Activated T-helper 1 cell treated with anti-CD3 and anti-CD28 coated beads, Interleukin-12 subunit alpha, Interleukin-12 subunit beta, Interleukin-2, Interleukin-4 antibody, amounts not matched to agents 30 ng/mL and 10 ng/mL and 1 ng/mL, durations not matched to agents 14 hours and 24 hours and 36 hours (primary cell): ENCODE data around the gene RPL3. TPM values are rescaled to one million over a fixed set of nuclear protein-coding genes. Genes with fewer than 3 reads are reported as not detected.

Experiments used
- DNase-seq: peaks from one replicate; pipeline ENCODE4 v3.0.0; 2021; ENCODE audit warnings: low spot score
- H3K27ac Mint-ChIP-seq: one replicate; pipeline ENCODE4 v1.8.0; 2021; ENCODE audit warnings: mild to moderate bottlenecking, mixed read lengths
- H3K27me3 Mint-ChIP-seq: one replicate; pipeline ENCODE4 v1.8.0; 2022; ENCODE audit warnings: mild to moderate bottlenecking, moderate library complexity, mixed read lengths; ENCODE audit not compliant: insufficient read depth
- H3K36me3 Mint-ChIP-seq: one replicate; pipeline ENCODE4 v1.8.0; 2021; ENCODE audit warnings: low read depth, mixed read lengths
- H3K4me1 Mint-ChIP-seq: one replicate; pipeline ENCODE4 v1.8.0; 2021; ENCODE audit warnings: low read depth, mixed read lengths
- H3K4me3 Mint-ChIP-seq: one replicate; pipeline ENCODE4 v1.8.0; 2021; ENCODE audit warnings: mild to moderate bottlenecking, moderate library complexity, mixed read lengths
- H3K9me3 Mint-ChIP-seq: one replicate; pipeline ENCODE4 v1.8.0; 2021; ENCODE audit warnings: mixed read lengths
- intact Hi-C: fragments of 100-400 bp; cut with micrococcal nuclease; formaldehyde crosslinking; loops from one replicate; pipeline ENCODE4 v1.15.1; 2024
- total RNA-seq: library from RNA; stranded (reverse); gene quantifications from 2 replicates; pipeline ENCODE4 v1.2.3, GENCODE V29; 2022

RPL3 gene
- total RNA-seq, 1 donor from 2014 or later: 1,941 TPM

GRCh38 chr22:39276440-39277141 is 42.8 kb downstream of the RPL3 start:
- Mint-ChIP-seq H3K4me1 (no peaks in the 10 kb centered on the region), H3K27ac (no peak overlapping the region), H3K36me3 (no peaks in the 10 kb centered on the region), H3K9me3 (peaks cover 3% of the 10 kb centered on the region), H3K4me3 (no peak overlapping the region), H3K27me3 (peaks cover 16% of the 10 kb centered on the region)
- DNase-seq: no peak
- intact Hi-C loops: no loop called here

DNA sequence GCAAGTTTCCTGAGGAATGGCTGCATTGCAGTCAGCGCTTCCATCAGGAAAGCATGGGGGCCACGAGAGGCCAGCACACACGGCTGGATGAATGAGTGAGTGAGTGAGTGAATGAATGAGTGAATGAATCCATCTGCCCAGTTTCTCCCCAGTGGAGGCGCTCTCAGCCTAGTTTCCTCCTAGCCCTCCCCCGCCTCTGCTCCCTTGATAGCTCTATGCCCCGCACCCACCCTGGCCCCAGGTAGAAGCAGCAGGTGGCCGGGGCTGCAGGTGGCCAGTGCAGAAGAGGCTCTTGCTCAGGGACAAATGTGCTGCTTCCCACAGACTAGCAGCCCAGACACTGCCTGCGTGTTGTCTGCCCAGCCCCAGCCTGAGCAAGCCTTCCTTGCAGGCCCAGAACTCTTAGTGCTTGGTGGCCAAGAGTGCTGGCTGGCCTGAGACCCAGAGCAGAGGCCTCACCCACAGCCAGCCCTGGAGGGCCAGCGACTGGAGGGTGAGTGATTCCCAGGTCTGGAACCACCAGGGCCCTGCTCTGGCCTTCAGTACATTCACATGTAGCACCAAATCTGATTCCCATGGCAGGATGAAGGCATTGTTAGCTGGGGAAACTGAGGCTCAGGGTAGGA is 43.5 kb downstream of the RPL3 start:
- Mint-ChIP-seq H3K4me3 (no peak overlapping the region), H3K36me3 (no peaks in the 10 kb centered on the region), H3K9me3 (peaks cover 3% of the 10 kb centered on the region), H3K4me1 (no peaks in the 10 kb centered on the region), H3K27me3 (peaks cover 13% of the 10 kb centered on the region), H3K27ac (no peak overlapping the region)
- DNase-seq: no peak
- intact Hi-C loops: no loop called here

DNA sequence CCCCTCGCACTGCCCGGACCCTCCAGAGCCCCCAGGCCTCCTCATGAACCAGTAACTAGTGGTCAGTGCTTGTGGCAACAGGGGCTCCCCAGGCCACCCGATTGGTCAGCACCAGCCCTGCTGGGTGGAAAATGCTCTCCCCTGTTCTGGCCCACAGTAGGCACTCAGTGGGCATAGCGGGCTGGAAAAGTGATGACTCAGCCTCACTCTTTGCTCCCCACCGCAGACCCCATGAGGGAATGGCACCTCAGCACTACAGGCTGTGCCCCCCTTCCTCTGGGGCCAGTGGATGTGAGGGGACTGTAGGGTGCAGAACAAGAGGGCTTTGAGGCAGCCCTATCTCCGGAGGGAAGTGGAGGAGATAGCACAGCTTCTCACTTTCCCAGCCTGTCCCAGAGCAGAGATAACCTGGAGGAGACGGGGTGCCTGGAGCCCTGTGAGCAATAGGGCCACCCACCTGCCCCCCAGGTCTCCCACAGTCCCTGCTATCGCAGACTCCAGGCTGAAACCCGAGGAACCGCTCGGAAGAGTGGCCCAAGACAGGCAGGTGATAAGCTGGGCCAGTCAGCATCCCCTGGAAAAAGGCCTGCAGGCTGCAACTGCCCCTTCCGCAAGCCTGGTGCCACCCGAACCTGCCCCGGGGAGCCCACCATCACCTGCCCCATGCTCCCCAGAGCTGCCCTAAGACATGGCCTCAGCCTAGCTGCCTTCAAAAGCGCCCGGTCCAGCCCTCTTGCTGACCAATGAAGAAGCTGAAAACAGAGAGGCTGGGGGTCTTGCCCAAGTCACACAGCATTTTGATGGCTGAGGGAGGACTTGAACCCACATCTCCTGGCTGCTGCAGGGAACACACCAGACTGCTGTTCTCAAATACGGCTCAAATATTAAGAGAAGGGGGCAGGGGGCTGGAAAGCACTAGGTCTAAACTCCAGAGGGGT is 45.2 kb downstream of the RPL3 start:
- Mint-ChIP-seq H3K9me3 (peaks cover 3% of the 10 kb centered on the region), H3K4me1 (no peaks in the 10 kb centered on the region), H3K27me3 (peaks cover 13% of the 10 kb centered on the region), H3K27ac (no peak overlapping the region), H3K36me3 (no peaks in the 10 kb centered on the region), H3K4me3 (no peak overlapping the region)
- DNase-seq: no peak
- intact Hi-C loops: no loop called here

DNA sequence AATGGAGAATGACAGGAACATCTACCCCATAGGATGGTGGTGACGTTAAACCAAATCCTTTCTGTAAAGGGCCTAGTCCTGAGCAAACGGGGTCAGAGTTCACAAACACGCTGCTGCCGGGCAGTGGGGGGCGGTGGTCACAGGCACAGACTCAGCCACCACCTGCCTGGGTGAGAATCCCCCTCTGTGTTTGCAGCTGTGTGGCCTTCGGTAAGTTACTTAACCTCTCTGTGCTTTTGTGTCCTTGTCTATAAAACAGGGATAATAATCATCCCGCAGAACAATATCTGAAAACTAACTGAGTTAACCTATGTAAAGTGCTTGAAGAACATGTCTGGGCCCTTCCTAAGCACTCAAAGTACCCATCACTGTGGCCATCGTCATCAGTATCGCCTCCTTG is 48.6 kb downstream of the RPL3 start:
- Mint-ChIP-seq H3K4me1 (peaks cover 13% of the 10 kb centered on the region), H3K27ac (no peak overlapping the region), H3K27me3 (peaks cover 2% of the 10 kb centered on the region), H3K4me3 (no peak overlapping the region), H3K36me3 (no peaks in the 10 kb centered on the region), H3K9me3 (no peaks in the 10 kb centered on the region)
- DNase-seq: no peak
- intact Hi-C loops: no loop called here

DNA sequence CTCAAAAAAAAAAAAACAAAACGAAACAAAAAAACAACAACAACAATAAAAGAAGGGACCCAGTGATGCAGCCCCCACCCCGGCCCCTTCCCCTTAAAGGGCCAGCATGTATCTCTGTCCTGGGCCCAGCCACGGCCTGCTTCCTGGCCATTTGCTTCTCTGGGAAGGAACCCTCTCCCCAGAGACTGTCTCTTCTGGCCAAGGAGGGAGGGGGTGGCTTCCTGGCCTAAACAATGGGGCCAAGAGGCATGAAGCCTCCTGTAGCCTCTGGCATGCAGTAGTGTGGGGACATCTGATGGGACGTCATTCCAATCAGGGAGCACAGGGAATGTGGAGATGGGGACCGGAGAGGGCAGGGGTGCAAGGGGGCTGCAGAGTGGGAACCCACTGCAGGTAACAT is 49.1 kb downstream of the RPL3 start:
- H3K9me3 Mint-ChIP-seq: no peaks in the 10 kb centered on the region
- no peak overlapping the region for H3K27ac Mint-ChIP-seq
- no peaks in the 10 kb centered on the region for H3K36me3 Mint-ChIP-seq
- H3K27me3 Mint-ChIP-seq: peaks cover 2% of the 10 kb centered on the region
- intact Hi-C loops: no loop called here
- H3K4me3 Mint-ChIP-seq: no peak overlapping the region
- no peak for DNase-seq
- peaks cover 14% of the 10 kb centered on the region for H3K4me1 Mint-ChIP-seq

GRCh38 chr22:39269095-39269790 is 50.2 kb downstream of the RPL3 start:
- intact Hi-C loops: no loop called here
- H3K4me1 Mint-ChIP-seq: peaks cover 22% of the 10 kb centered on the region
- no peaks in the 10 kb centered on the region for H3K27me3 Mint-ChIP-seq
- H3K9me3 Mint-ChIP-seq: no peaks in the 10 kb centered on the region
- H3K27ac Mint-ChIP-seq: no peak overlapping the region
- H3K4me3 Mint-ChIP-seq: no peak overlapping the region
- no peak for DNase-seq
- H3K36me3 Mint-ChIP-seq: no peaks in the 10 kb centered on the region

DNA sequence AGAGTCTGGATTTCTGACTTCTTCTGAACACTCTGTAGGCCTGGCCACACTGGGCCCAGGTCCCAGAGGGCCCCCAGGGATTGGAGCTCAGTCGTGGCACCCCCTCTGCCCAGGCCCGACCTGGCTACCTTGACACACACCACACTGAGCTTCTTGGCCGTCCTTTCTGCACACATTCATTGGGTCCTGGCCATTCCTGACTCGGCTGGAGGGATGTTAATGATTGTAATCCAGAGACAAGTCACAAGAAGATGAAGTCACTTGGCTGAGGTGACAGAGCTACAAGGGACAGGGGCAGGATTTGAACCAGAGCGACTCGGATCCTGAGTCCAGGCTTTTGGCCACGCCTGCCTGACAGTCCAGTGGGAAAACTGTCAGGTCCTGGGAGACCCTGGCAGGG is 50.8 kb downstream of the RPL3 start:
- intact Hi-C loops: no loop called here
- no peak for DNase-seq

GRCh38 chr22:39267974-39268373 is 51.4 kb downstream of the RPL3 start:
- no peaks in the 10 kb centered on the region for H3K9me3 Mint-ChIP-seq
- intact Hi-C loops: loop anchor here (2.0 kb wide), 1 partner anchor 31 kb away; no protein-coding TSS in a partner anchor
- peaks cover 28% of the 10 kb centered on the region for H3K4me1 Mint-ChIP-seq
- peak overlapping the region; percentile 75 for H3K27ac Mint-ChIP-seq
- no peak for DNase-seq
- peaks cover 2% of the 10 kb centered on the region for H3K27me3 Mint-ChIP-seq
- H3K4me3 Mint-ChIP-seq: no peak overlapping the region
- H3K36me3 Mint-ChIP-seq: no peaks in the 10 kb centered on the region

More for the DNA sequence above, 50.8 kb downstream of the RPL3 start:
- no peak overlapping the region for H3K27ac Mint-ChIP-seq
- no peaks in the 10 kb centered on the region for H3K36me3 Mint-ChIP-seq
- peaks cover 2% of the 10 kb centered on the region for H3K27me3 Mint-ChIP-seq
- H3K9me3 Mint-ChIP-seq: no peaks in the 10 kb centered on the region
- H3K4me3 Mint-ChIP-seq: no peak overlapping the region
- H3K4me1 Mint-ChIP-seq: peaks cover 28% of the 10 kb centered on the region

- intact Hi-C loops: loop anchor here (1.0 to 2.0 kb wide), 4 partner anchors 13 to 325 kb away; partner anchors contain the start of gene RPL3
- peaks cover 8% of the 10 kb centered on the region for H3K9me3 Mint-ChIP-seq
- no peaks in the 10 kb centered on the region for H3K36me3 Mint-ChIP-seq
- peaks cover 28% of the 10 kb centered on the region for H3K4me1 Mint-ChIP-seq
- H3K27me3 Mint-ChIP-seq: peaks cover 2% of the 10 kb centered on the region
- H3K27ac Mint-ChIP-seq: peak overlapping the region; percentile 89
- H3K4me3 Mint-ChIP-seq: no peak overlapping the region
- DNase-seq: peak; percentile 28
Observed at GRCh38 chr22:39266398-39267030, 52.9 kb downstream of the RPL3 start.

GRCh38 chr22:39265143-39265886 is 54.1 kb downstream of the RPL3 start:
- H3K4me1 Mint-ChIP-seq: peaks cover 28% of the 10 kb centered on the region
- no peak for DNase-seq
- intact Hi-C loops: no loop called here
- peaks cover 20% of the 10 kb centered on the region for H3K9me3 Mint-ChIP-seq
- H3K27me3 Mint-ChIP-seq: peaks cover 2% of the 10 kb centered on the region
- H3K4me3 Mint-ChIP-seq: no peak overlapping the region
- peaks cover 2% of the 10 kb centered on the region for H3K36me3 Mint-ChIP-seq
- peak overlapping the region; percentile 89 for H3K27ac Mint-ChIP-seq

GRCh38 chr22:39264349-39265038 is 54.9 kb downstream of the RPL3 start:
- peaks cover 2% of the 10 kb centered on the region for H3K27me3 Mint-ChIP-seq
- DNase-seq: no peak
- H3K4me3 Mint-ChIP-seq: no peak overlapping the region
- H3K4me1 Mint-ChIP-seq: peaks cover 28% of the 10 kb centered on the region
- H3K36me3 Mint-ChIP-seq: peaks cover 2% of the 10 kb centered on the region
- peaks cover 21% of the 10 kb centered on the region for H3K9me3 Mint-ChIP-seq
- H3K27ac Mint-ChIP-seq: peak overlapping the region; percentile 70
- intact Hi-C loops: no loop called here
